Measurements from ENCODE around the gene NDUFA11. TPM values are rescaled to one million over a fixed set of nuclear protein-coding genes. Genes with fewer than 3 reads are reported as not detected.

The NDUFA11 gene
- total and polyA plus RNA-seq, 2 of the 4 experiments (the other 2 are of a cell fraction): 375 to 1,276 TPM

GRCh38 chr19:5863030-5863665 lies 40.4 kb downstream of the NDUFA11 start:
- Histone ChIP-seq H3K9me3 (ENCODE audit: control insufficient read depth, insufficient read depth, low read length) (no peaks in the 10 kb centered on the region), H2AK5ac (ENCODE audit: low read depth, low read length) (no peak overlapping the region), H3K18ac (ENCODE audit: low read depth, low read length) (no peak overlapping the region), H3K79me1 (ENCODE audit: low read depth in 1 of 2, low read length in 2 of 2) (no peaks in the 10 kb centered on the region), H4K5ac (ENCODE audit: low read depth, low read length) (no peak overlapping the region), H4K20me1 (ENCODE audit: insufficient read depth, low read length) (no peaks in the 10 kb centered on the region), H3K4me1 (ENCODE audit: control insufficient read depth, insufficient read depth, low read length) (no peaks in the 10 kb centered on the region; the same call in 1 of the 2 replicates), H3K23ac (ENCODE audit: low read depth, low read length) (no peak overlapping the region), H3K14ac (replicated peaks; ENCODE audit: low read depth, low read length) (no peak overlapping the region), H3K4me3 (ENCODE audit: insufficient read depth, low read depth, low read length) (no peak overlapping the region), H2BK120ac (ENCODE audit: low read depth, low read length) (no peak overlapping the region), H3K56ac (ENCODE audit: extremely low read depth, insufficient read depth, low read length) (no peak overlapping the region), H3K27ac (ENCODE audit: insufficient read depth, low read length) (no peak overlapping the region), H2AK9ac (replicated peaks; ENCODE audit: low read depth, low read length, poor library complexity) (no peak overlapping the region), H3K9ac (ENCODE audit: low read depth, low read length) (no peak overlapping the region), H4K91ac (ENCODE audit: insufficient read depth, low read depth, low read length) (no peak overlapping the region), H3K9me1 (ENCODE audit: insufficient read depth, low read length) (no peaks in the 10 kb centered on the region), H2BK20ac (ENCODE audit: low read depth, low read length) (no peak overlapping the region), H2AFZ (replicated peaks; ENCODE audit: low read length, poor library complexity) (no peak overlapping the region), H2BK15ac (ENCODE audit: low read depth, low read length) (no peak overlapping the region), H3K4ac (ENCODE audit: low read depth, low read length) (no peak overlapping the region), H3K27me3 (ENCODE audit: control insufficient read depth, insufficient read depth, low read length) (peaks cover 23% of the 10 kb centered on the region; the same call in 1 of the 2 replicates), H4K8ac (ENCODE audit: low read depth in 2 of 2, low read length in 2 of 2) (no peak overlapping the region), H3K4me2 (ENCODE audit: low read depth, low read length) (no peak overlapping the region), H2BK5ac (ENCODE audit: low read depth, low read length, poor library complexity, severe bottlenecking) (no peak overlapping the region), H3K36me3 (ENCODE audit: control insufficient read depth, insufficient read depth, low read length) (no peaks in the 10 kb centered on the region)
- dilution Hi-C loops (cut with HindIII; ENCODE audit: low sequenced_read_pairs, unreplicated experiment): no loop called here
- in situ Hi-C loops (cut with MboI; ENCODE audit: low sequenced_read_pairs): no loop called here
- 23% methylated on average over 4 of the region's 11 CpGs; no CpG with 5 or more reads in 1 of the 2 experiments for WGBS, 2 experiments (ENCODE audit: extremely low coverage in 2 of 2, insufficient read length in 1 of 2)
- intact Hi-C loops (cut with micrococcal nuclease): no loop called here
- DNase-seq: no peak
- POLR2A ChIA-PET (ENCODE audit: unreplicated experiment): interaction anchor here (0.6 kb wide), 1 partner anchor 996 kb away, joined by 3 read pairs; no protein-coding TSS in a partner anchor
- CTCF ChIA-PET: no interaction called here
- no peak for ATAC-seq (ENCODE audit: low read depth)
- no peak for TF ChIP-seq MAFK (IDR thresholded peaks at IDR 0.05; ENCODE audit: low read depth, low read length)
- no peak for TF ChIP-seq BHLHE40 (IDR thresholded peaks at IDR 0.05; ENCODE audit: low read depth, low read length)
- TF ChIP-seq RAD21 (IDR thresholded peaks at IDR 0.05; ENCODE audit: low read length): no peak
- TF ChIP-seq CTCF (conservative IDR thresholded peaks at IDR 0.05; ENCODE audit: low read depth, low read length): no peak
- no peak for TF ChIP-seq ELK1 (IDR thresholded peaks at IDR 0.05; ENCODE audit: borderline replicate concordance, low read depth, low read length)
- TF ChIP-seq USF2 (IDR thresholded peaks at IDR 0.05; ENCODE audit: low read depth, low read length): no peak
- no peak for TF ChIP-seq CEBPB (IDR thresholded peaks at IDR 0.05; ENCODE audit: low read depth, low read length)
- no peak for TF ChIP-seq SMC3 (IDR thresholded peaks at IDR 0.05; ENCODE audit: low read depth, low read length)
- no peak for TF ChIP-seq NFE2L2 (IDR thresholded peaks at IDR 0.05; ENCODE audit: low read depth, low read length)
- no peak for TF ChIP-seq POLR2A (IDR thresholded peaks at IDR 0.05; ENCODE audit: low read depth, low read length)
- TF ChIP-seq CHD1 (IDR thresholded peaks at IDR 0.05; ENCODE audit: low read depth, low read length): no peak
- TF ChIP-seq FOS (IDR thresholded peaks at IDR 0.05; ENCODE audit: low read depth, low read length): no peak
- no peak for TF ChIP-seq RCOR1 (IDR thresholded peaks at IDR 0.05; ENCODE audit: insufficient replicate concordance, low read length)
- no peak for TF ChIP-seq RFX5 (IDR thresholded peaks at IDR 0.05; ENCODE audit: low read depth, low read length)
- TF ChIP-seq MAZ (IDR thresholded peaks at IDR 0.05; ENCODE audit: borderline replicate concordance, low read depth, low read length): no peak
- TF ChIP-seq MXI1 (IDR thresholded peaks at IDR 0.05; ENCODE audit: borderline replicate concordance, low read depth, low read length): no peak
- no TSS peak for BruUV-seq (replicated peaks)
